GM19324 (cell line): ENCODE data around the gene RNF220.

Source experiments
- ATAC-seq: cut with Tn5 transposase; IDR thresholded peaks from one replicate; pipeline ENCODE4 v1.9.1; 2021; ENCODE audit warnings: mild to moderate bottlenecking, moderate library complexity; ENCODE audit not compliant: unreplicated experiment, low FRiP score

Gene RNF220

DNA sequence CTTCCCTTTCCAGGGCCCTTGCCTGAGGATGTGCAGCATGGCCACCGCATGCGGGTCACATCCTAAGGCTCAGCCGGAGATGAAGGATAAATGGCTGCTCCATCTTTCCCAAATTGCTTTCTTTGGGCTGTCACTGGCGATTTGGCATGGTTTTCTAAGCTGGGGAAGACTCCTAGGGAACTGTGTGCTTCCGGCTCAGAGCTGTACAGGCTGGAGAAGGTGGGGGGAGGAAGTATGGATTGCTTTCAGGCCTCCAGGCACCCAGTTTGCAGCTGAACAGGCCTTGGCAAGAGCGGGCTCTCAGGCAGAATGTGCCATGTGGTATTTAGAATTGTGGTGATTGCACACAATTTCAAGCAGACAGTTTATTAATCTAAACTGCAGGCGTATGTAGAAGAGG is 220.3 kb downstream of the RNF220 start:
- no peak for ATAC-seq

DNA sequence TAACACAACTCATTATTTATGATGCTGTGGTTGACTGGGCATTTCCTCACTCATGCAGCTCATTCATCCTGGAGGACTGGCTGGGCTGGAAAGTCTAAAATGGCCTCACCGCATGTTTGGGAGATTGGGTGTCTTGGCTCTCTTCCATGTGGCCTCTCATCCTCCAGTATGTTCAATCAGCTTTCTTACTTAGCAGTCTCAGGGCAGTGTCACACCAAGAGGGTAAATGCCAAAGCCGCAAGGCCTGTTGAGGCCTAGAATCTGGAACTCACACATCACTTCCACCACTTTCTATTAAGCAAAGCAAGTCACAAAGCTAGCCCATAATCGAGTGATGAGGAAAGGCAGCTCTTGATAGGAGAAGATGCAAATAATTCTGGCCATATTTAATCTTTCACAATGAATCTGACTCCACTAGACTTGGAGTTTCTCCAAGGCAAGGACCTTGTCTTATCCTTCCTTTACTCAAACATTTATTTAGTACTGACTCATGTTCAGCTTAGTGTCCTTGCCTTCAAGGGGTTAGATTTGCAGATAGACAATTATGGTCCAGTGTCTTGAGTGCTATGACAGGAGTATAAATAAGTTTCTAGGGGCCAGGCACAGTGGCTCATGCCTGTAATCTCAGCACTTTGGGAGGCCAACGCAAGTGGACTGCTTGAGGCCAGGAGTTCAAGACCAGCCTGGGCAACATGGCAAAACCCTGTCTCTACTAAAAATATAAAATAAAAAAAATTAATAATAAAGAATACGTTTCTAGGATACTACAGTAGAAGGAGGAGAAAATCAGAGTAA is 224.1 kb downstream of the RNF220 start:
- ATAC-seq, result no peak

- no peak for ATAC-seq
Measured at GRCh38 chr1:44630116-44630515, 225.1 kb downstream of the RNF220 start.

- no peak for ATAC-seq
Measured at GRCh38 chr1:44631333-44631646, 226.2 kb downstream of the RNF220 start.

DNA sequence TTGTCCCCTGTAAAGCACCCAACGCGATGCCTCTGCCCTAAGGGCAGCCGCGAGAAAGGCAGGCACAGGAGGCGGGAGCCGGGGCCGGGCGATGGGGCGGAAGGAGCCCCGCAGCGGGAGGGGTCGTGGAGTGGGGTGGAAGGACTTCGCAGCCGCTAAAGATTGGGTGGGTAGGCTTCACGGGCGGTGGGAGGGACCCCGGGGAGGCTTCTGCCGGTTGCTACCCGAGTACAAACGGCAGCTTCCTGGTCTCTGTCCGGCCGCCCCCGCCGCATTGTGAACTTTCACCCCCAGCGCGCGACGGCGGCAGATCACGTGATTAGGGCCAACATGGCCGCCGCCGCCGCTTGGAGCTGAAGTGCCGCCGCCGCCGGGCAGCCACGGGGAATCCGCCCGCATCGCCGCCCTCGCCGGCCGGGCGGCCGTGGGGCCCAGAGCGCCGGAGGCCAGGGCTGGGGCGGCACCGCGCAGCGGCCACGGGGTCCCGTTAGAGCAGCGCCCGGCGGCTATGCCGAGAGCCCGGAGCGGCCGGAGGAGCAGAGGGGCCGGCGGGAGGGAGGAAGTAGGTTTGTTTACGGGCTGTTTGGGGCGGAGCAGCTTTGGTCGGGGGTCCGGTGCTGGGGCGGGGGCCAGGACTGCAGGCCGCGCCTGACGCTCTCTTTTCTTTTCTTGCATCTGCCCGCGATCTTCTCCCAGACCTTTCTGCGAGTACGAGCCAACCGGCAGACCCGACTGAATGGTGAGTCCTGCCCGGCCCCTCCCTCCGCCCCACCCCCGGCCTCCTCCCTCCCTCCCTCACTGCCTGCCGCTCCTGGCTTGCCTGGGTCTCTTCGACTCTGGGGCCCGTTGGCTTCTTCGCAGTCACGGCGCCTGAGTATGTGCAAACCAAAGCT is 226.8 kb downstream of the RNF220 start:
- peak; percentile 70 for ATAC-seq

DNA sequence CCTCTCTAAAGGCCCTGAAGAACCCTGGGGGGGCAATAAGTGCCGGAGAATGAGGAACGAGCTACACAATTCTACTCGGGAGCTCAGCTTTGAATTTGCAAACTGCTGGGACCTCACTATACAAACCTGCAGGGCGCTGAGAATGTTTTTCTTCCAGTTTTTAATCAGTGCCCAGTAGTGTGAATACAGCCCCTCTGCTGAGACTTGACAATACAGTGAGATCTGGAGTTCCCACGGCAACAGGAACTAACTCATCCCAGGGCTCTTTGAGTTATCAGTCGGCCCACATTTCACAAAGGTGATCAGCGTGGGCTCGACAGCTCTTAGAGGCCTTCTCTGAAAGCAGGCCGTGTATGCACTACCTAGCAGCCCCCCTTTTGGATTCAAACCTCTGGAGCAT is 227.5 kb downstream of the RNF220 start:
- ATAC-seq, result no peak

- ATAC-seq, result no peak
Measured at GRCh38 chr1:44634606-44635189, 229.6 kb downstream of the RNF220 start.

GRCh38 chr1:44635439-44635838 is 230.4 kb downstream of the RNF220 start:
- no peak for ATAC-seq

- ATAC-seq, result no peak
Measured at GRCh38 chr1:44636083-44636687, 231.1 kb downstream of the RNF220 start.

DNA sequence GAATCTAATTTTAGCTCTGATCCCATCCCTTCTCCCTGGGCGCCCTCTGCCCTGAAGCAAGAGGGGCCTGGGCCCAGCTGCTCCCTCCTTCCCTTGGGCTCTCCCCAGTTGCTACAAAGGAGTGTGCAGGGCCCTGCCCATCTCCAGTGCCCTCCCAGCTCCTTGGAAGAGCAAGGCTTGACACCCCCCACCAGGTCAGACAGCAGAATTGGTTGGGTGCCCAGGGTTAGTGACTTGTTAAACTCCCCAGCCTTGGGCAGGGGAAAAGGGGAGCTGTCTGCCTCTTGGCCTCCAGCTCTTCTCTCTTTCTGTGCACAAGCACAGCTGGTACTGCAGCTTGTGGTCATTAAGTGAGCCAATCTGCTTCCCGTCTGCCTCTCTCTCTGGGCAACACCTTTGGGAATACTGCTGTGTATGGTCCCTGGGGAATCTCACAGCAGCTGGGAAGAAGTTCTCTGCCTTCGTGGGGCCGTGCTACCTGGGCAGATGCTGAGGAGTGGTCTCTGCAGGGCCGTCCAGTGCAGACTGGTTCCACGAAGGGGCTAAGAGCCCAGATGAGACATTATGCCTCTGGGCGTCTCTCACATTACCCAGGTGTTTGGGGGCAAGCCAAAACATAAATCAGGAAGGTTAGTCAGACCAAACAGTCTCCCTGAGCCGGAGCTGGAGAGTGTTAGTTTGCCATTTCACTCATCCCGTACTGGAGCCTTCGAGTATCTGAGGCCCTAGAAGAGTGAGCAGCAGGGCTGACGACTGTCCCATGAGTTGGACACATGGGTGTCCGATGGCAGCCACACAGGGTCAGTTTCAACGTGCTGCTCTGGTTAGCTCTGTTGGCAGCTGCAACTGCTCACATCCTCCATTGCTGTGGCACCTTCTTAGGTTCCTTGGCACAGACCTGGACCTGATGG is 231.9 kb downstream of the RNF220 start:
- ATAC-seq, result no peak

- no peak for ATAC-seq
Measured at GRCh38 chr1:44637702-44638411, 232.8 kb downstream of the RNF220 start.

GRCh38 chr1:44640200-44640853 is 235.3 kb downstream of the RNF220 start:
- no peak for ATAC-seq

DNA sequence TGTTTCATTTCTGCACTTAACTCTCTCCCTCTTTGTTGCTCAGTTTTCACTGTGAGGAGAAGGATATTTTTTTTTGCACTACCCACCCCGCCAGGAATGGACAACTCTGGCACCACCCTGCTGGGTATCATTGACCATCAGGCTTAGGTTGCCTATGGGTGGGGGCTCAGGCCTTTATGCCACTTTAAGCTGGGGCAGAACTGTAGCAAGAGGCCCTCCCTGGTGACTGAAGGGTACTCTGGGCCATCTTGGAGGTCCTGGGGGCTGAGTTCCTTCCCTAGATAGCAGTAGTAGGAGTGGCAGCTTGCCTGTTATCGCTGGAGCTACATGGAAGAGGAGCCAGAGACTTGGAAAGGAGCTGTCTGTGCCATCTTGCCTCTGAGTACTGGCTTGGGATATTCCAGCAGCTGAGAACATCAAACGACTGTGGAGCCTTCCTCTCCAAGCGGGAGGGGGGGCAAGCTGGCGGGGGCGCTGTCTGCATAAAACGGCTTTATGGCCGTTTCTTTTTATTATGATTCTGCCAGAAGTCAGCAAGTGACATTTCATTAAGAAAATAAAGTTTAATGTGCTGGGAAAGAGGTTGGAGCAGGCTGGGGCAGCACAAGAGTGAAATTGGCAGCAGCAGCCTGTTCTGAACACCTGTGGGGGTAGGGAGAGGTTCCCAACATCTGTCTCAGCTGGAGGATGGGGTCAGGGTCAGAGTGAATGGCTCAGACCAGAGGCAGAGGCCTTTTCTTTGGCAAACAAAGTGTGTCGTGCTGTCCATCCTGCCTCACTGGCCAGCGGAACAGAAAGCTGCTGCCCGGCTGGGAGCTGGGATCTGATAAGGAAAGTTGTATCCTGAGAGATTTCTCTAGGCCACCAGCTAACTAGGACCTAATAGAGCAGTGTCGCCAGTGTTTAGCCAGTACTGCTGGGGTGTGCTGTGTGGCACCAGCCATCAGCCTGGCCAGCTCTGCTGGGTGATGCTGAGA is 236.4 kb downstream of the RNF220 start:
- ATAC-seq, result no peak

GRCh38 chr1:44642255-44642654 is 237.2 kb downstream of the RNF220 start:
- no peak for ATAC-seq

DNA sequence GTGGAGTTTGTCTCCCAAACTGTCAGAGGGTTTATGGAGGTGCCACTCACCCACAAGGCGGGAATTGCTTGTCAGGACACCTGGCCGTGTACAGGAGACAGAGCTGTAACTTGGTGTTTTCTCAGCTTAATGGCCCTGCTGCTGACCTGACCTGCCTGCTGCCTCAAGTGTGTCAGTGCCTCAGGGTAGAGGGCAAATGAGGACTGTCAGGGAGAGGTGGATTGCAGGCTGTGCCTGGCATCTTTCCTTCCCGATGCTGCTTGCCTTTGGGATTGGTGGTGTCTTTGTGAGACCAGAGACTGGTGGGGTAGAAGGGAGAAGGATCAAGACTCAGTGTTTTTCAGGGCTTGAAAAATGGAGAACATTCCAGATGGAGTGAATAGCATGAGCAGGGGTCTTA is 237.9 kb downstream of the RNF220 start:
- no peak for ATAC-seq

DNA sequence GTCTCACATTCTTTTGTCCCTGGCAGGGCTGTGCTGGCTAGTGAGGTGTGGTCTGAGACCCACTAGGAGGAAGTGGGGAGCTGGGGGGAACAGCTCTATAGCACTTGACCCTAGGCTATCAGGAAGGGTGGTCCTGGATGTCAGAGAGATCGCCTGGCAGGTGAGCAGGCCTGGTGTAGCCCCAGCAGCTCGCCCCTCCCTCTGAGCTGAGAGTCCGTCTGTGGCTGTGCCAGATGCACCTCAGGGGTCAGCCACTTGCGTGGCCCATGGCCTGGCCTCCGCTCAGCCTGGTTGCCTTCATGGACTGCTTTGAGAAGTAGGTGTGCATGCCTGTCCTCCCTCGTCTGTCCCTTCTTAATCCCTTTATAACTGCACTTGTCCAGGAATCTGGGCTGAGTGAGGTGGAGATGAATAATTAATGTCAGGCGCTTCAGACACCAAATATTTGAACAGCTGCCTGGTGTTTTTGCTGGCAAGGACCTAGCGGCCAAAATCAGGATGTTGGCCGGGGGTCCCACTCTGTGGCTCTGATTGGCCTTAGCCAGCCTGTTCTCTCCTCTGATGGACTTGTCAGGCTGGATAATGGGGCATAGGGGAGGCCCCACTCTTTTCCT is 238.8 kb downstream of the RNF220 start:
- ATAC-seq, result no peak

DNA sequence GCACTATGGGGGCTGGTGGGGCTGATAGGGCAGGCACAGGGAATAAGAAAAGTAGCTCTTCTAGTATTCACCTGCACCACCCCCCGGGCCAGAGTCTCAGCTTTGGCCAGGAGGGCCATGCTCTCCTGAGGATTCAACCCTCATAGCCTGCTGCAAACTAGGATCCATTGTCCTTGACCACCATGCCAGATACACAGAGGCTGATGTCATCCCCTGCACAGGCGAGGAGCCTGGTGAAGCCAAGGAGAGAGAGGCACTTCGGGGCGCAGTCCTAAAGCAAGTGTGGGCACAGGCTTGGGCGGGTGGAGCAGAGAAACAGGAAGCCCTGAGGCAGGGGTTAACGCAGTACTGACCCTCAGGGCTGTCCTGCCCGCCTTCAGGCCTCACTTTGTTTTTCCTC is 239.8 kb downstream of the RNF220 start:
- no peak for ATAC-seq
